ENCODE data around the gene WDFY3. TPM values are rescaled to one million over a fixed set of nuclear protein-coding genes. Genes with fewer than 3 reads are reported as not detected.
A peak's percentile ranks its signal among the peaks of the same experiment; 100 is the strongest.

Gene WDFY3
- total RNA-seq, 1 donor from 2014 or later: 89.5 TPM

- Histone ChIP-seq H3K36me3 (ENCODE audit: insufficient read depth, low read length) (no peaks in the 10 kb centered on the region), H3K4me1 (ENCODE audit: insufficient read depth, low read length) (peaks cover 9% of the 10 kb centered on the region), H3K4me2 (ENCODE audit: low read length) (peak overlapping the region; percentile 79), H4K20me1 (ENCODE audit: insufficient read depth, low read length) (peaks cover 5% of the 10 kb centered on the region), H3K4me3 (ENCODE audit: insufficient read depth, low read depth, low read length) (peak overlapping the region; percentile 8), H3K9ac (ENCODE audit: low read length) (peak overlapping the region; percentile 47), H3K27me3 (ENCODE audit: insufficient read depth, low read length) (no peaks in the 10 kb centered on the region), H3K9me3 (ENCODE audit: insufficient read depth, low read depth, low read length) (no peaks in the 10 kb centered on the region), H3K79me2 (ENCODE audit: insufficient read depth, low read length) (no peaks in the 10 kb centered on the region), H3K27ac (ENCODE audit: low read depth, low read length) (peak overlapping the region; percentile 63), H2AFZ (ENCODE audit: low read depth, low read length) (no peak overlapping the region)
- Mint-ChIP-seq H3K27me3 (ENCODE audit: low read depth, unreplicated experiment) (no peaks in the 10 kb centered on the region), H3K9me3 (ENCODE audit: unreplicated experiment) (no peaks in the 10 kb centered on the region), H3K4me1 (ENCODE audit: low read depth, unreplicated experiment) (no peaks in the 10 kb centered on the region), H3K27ac (ENCODE audit: unreplicated experiment) (no peak overlapping the region), H3K36me3 (ENCODE audit: low read depth, unreplicated experiment) (peaks cover 14% of the 10 kb centered on the region), H3K4me3 (ENCODE audit: unreplicated experiment) (no peak overlapping the region)
- TF ChIP-seq, protein P1, sequence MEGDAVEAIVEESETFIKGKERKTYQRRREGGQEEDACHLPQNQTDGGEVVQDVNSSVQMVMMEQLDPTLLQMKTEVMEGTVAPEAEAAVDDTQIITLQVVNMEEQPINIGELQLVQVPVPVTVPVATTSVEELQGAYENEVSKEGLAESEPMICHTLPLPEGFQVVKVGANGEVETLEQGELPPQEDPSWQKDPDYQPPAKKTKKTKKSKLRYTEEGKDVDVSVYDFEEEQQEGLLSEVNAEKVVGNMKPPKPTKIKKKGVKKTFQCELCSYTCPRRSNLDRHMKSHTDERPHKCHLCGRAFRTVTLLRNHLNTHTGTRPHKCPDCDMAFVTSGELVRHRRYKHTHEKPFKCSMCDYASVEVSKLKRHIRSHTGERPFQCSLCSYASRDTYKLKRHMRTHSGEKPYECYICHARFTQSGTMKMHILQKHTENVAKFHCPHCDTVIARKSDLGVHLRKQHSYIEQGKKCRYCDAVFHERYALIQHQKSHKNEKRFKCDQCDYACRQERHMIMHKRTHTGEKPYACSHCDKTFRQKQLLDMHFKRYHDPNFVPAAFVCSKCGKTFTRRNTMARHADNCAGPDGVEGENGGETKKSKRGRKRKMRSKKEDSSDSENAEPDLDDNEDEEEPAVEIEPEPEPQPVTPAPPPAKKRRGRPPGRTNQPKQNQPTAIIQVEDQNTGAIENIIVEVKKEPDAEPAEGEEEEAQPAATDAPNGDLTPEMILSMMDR (IDR thresholded peaks at IDR 0.05; ENCODE audit: insufficient read depth, low read depth, low read length): no peak
- TF ChIP-seq EZH2 (IDR thresholded peaks at IDR 0.05; ENCODE audit: insufficient read depth, low read length): no peak
- no peak for FAIRE-seq
- DNase-seq (ENCODE audit: low read depth): peak; percentile 49
Measured at GRCh38 chr4:84804136-84804535, 162.4 kb downstream of the WDFY3 start.

DNA sequence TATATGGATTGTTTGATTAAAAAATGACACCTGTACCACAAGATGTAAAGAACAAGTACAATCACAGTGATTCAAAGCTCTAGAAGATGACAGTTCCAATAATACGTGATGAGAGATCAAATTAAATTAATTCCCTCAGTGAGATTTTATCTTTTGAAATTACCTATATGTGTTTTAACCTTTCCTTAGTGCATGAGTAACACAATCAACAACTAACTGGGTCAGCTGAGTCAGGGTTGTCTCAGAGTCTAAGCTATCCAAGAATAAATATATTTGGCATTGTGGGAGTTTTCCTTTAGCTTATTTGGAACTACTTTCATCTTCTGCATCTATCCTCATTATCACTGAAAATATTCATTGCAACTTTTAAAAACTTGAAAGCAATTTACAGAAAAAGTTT lies 162.8 kb downstream of the WDFY3 start:
- no peak for TF ChIP-seq EZH2 (IDR thresholded peaks at IDR 0.05; ENCODE audit: insufficient read depth, low read length)
- TF ChIP-seq, protein P1 (IDR thresholded peaks at IDR 0.05; ENCODE audit: insufficient read depth, low read depth, low read length): no peak
- Mint-ChIP-seq H3K9me3 (ENCODE audit: unreplicated experiment) (no peaks in the 10 kb centered on the region), H3K27me3 (ENCODE audit: low read depth, unreplicated experiment) (no peaks in the 10 kb centered on the region), H3K27ac (ENCODE audit: unreplicated experiment) (no peak overlapping the region), H3K36me3 (ENCODE audit: low read depth, unreplicated experiment) (peaks cover 14% of the 10 kb centered on the region), H3K4me3 (ENCODE audit: unreplicated experiment) (no peak overlapping the region), H3K4me1 (ENCODE audit: low read depth, unreplicated experiment) (no peaks in the 10 kb centered on the region)
- Histone ChIP-seq H3K4me1 (ENCODE audit: insufficient read depth, low read length) (peaks cover 9% of the 10 kb centered on the region), H3K9me3 (ENCODE audit: insufficient read depth, low read depth, low read length) (no peaks in the 10 kb centered on the region), H3K36me3 (ENCODE audit: insufficient read depth, low read length) (no peaks in the 10 kb centered on the region), H3K9ac (ENCODE audit: low read length) (peak overlapping the region; percentile 47), H3K27me3 (ENCODE audit: insufficient read depth, low read length) (no peaks in the 10 kb centered on the region), H3K79me2 (ENCODE audit: insufficient read depth, low read length) (no peaks in the 10 kb centered on the region), H4K20me1 (ENCODE audit: insufficient read depth, low read length) (peaks cover 5% of the 10 kb centered on the region), H3K4me3 (ENCODE audit: insufficient read depth, low read depth, low read length) (peak overlapping the region; percentile 8), H2AFZ (ENCODE audit: low read depth, low read length) (no peak overlapping the region), H3K27ac (ENCODE audit: low read depth, low read length) (peak overlapping the region; percentile 63), H3K4me2 (ENCODE audit: low read length) (peak overlapping the region; percentile 79)
- FAIRE-seq: peak; percentile 65
- DNase-seq (ENCODE audit: low read depth): peak; percentile 33

DNA sequence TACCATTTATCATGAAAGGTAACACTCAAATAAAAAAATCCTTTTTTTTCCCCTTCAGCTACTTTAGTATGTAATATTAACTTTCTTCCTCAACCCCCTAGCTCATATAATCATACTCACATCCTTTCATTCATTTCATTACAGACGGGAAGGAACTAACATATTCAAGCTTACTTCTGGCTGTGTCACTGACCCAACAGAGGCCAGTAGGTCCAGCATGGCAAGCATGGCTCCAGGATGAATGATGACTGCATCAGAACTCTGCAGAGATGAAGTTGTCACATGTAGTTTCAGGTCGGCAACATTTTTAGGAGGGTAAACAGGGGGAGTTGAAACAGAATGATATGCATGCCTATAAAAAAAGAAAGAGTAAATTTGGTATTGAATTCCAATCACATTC lies 163.4 kb downstream of the WDFY3 start:
- Histone ChIP-seq H3K9ac (ENCODE audit: low read length) (no peak overlapping the region), H3K27me3 (ENCODE audit: insufficient read depth, low read length) (no peaks in the 10 kb centered on the region), H3K79me2 (ENCODE audit: insufficient read depth, low read length) (no peaks in the 10 kb centered on the region), H3K36me3 (ENCODE audit: insufficient read depth, low read length) (no peaks in the 10 kb centered on the region), H3K27ac (ENCODE audit: low read depth, low read length) (peak overlapping the region; percentile 63), H3K9me3 (ENCODE audit: insufficient read depth, low read depth, low read length) (no peaks in the 10 kb centered on the region), H3K4me2 (ENCODE audit: low read length) (no peak overlapping the region), H3K4me3 (ENCODE audit: insufficient read depth, low read depth, low read length) (no peak overlapping the region), H3K4me1 (ENCODE audit: insufficient read depth, low read length) (peaks cover 9% of the 10 kb centered on the region), H4K20me1 (ENCODE audit: insufficient read depth, low read length) (peaks cover 5% of the 10 kb centered on the region), H2AFZ (ENCODE audit: low read depth, low read length) (no peak overlapping the region)
- Mint-ChIP-seq H3K27me3 (ENCODE audit: low read depth, unreplicated experiment) (no peaks in the 10 kb centered on the region), H3K4me1 (ENCODE audit: low read depth, unreplicated experiment) (no peaks in the 10 kb centered on the region), H3K27ac (ENCODE audit: unreplicated experiment) (no peak overlapping the region), H3K9me3 (ENCODE audit: unreplicated experiment) (no peaks in the 10 kb centered on the region), H3K4me3 (ENCODE audit: unreplicated experiment) (no peak overlapping the region), H3K36me3 (ENCODE audit: low read depth, unreplicated experiment) (peaks cover 13% of the 10 kb centered on the region)
- DNase-seq (ENCODE audit: low read depth) (no peak), FAIRE-seq (no peak)
- TF ChIP-seq EZH2 (IDR thresholded peaks at IDR 0.05; ENCODE audit: insufficient read depth, low read length): no peak
- TF ChIP-seq, protein P1 (IDR thresholded peaks at IDR 0.05; ENCODE audit: insufficient read depth, low read depth, low read length): no peak
